ENCODE measurements around the gene BTNL8. TPM values are rescaled to one million over a fixed set of nuclear protein-coding genes. Genes with fewer than 3 reads are reported as not detected.

The BTNL8 gene, protein sequence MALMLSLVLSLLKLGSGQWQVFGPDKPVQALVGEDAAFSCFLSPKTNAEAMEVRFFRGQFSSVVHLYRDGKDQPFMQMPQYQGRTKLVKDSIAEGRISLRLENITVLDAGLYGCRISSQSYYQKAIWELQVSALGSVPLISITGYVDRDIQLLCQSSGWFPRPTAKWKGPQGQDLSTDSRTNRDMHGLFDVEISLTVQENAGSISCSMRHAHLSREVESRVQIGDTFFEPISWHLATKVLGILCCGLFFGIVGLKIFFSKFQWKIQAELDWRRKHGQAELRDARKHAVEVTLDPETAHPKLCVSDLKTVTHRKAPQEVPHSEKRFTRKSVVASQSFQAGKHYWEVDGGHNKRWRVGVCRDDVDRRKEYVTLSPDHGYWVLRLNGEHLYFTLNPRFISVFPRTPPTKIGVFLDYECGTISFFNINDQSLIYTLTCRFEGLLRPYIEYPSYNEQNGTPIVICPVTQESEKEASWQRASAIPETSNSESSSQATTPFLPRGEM
- total RNA-seq, result 1 to 10 TPM; 1.5 to 2.6 TPM
- polyA plus RNA-seq, result 1 to 10 TPM in 1 of 2 donors, under 1 TPM in 1; 0.81 to 7.2 TPM
- long read RNA-seq, donor 1, result 0 reads
- long read RNA-seq, donor 2, result 0 reads
- long read RNA-seq, donor 3, result 0 reads
- long read RNA-seq, donor 4, result 0 reads
- long read RNA-seq, donor 5, result 0 reads

DNA sequence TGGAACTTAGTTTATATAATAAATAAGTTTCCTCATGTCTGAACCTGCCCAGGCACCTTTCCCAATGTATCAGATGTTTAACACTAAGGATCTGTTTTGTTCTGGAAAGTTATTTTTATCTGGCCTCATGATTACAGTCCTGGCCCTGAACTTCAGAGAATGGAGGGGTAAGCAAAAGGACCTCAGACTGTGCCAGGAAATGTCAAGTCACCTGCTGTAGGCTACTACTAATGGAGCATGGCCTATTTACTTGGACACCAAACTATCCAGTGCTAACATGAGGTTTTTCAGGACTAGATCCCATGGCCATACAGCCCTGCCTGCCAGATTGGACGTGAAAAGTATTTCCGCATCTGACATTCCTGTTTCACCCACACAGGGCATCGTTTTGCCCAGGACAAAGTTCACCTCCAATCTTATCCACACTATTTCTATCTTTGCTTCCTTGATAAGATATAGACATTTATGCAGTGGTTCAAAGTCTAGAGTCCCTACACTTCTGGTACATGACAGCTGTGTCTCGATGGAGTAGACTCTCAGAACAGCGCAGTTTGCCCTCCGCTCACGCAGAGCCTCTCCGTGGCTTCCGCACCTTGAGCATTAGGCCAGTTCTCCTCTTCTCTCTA lies at the start of gene BTNL8:
BTNL8 (plus strand) TSS at position 539 of the 626 bp plus-strand sequence. CDS start 152 bp downstream, outside the sequence.
- TF ChIP-seq, protein P1, sequence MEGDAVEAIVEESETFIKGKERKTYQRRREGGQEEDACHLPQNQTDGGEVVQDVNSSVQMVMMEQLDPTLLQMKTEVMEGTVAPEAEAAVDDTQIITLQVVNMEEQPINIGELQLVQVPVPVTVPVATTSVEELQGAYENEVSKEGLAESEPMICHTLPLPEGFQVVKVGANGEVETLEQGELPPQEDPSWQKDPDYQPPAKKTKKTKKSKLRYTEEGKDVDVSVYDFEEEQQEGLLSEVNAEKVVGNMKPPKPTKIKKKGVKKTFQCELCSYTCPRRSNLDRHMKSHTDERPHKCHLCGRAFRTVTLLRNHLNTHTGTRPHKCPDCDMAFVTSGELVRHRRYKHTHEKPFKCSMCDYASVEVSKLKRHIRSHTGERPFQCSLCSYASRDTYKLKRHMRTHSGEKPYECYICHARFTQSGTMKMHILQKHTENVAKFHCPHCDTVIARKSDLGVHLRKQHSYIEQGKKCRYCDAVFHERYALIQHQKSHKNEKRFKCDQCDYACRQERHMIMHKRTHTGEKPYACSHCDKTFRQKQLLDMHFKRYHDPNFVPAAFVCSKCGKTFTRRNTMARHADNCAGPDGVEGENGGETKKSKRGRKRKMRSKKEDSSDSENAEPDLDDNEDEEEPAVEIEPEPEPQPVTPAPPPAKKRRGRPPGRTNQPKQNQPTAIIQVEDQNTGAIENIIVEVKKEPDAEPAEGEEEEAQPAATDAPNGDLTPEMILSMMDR (IDR thresholded peaks at IDR 0.05; ENCODE audit: control extremely low read depth, extremely low read depth), result no peak
- peaks cover 0 to 2% (median 0%) of the 10 kb centered on the region in 5 donors for H3K4me1 ChIP-seq (ENCODE audit: control insufficient read depth in 5 of 5, insufficient read depth in 5 of 5, low read length in 5 of 5)
- no peak within 1 kb of the TSS for H3K9ac ChIP-seq (ENCODE audit: insufficient read depth in 1 of 2, low read length in 2 of 2)
- H3K36me3 ChIP-seq (ENCODE audit: control insufficient read depth in 4 of 4, insufficient read depth in 4 of 4, low read length in 4 of 4), result no peaks in the 10 kb centered on the region
- H3K4me3 ChIP-seq, result no peak within 1 kb of the TSS
- H3K27me3 ChIP-seq (ENCODE audit: control insufficient read depth in 3 of 3, insufficient read depth in 3 of 3, low read length in 2 of 3), result no peaks in the 10 kb centered on the region
- WGBS, 2 donors, result 93 to 96% methylated on average over 9 of the region's 9 CpGs
- H3K27ac ChIP-seq (ENCODE audit: low read depth in 1 of 2, low read length in 1 of 2), result no peak within 1 kb of the TSS
- no peak for DNase-seq
- ATAC-seq (ENCODE audit: insufficient read depth, low FRiP score), result no peak
- H3K9me3 ChIP-seq (ENCODE audit: control insufficient read depth in 4 of 4, insufficient read depth in 3 of 4, low read length in 3 of 4), result peaks cover 0 to 4% (median 1%) of the 10 kb centered on the region in 4 donors

DNA sequence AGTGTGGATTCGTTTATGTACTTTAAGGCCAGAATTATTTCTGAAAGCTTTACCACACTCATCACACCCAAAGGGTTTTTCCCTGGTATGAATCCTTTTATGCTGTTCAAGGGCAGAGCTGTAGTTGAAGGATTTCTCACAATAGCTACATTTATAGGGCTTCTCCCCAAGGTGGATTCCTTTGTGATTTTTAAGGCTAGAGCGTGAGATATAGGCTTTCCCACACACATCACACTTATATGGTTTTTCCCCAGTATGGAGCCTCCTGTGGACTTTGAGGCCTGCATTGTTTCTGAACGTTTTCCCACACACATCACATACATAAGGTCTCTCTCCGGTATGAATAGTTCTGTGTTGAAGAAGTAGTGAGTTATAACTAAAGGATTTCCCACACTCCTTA lies 49.1 kb upstream of the BTNL8 start:
- TF ChIP-seq, protein P1 (IDR thresholded peaks at IDR 0.05; ENCODE audit: control extremely low read depth, extremely low read depth), result no peak
- DNase-seq (no peak), ATAC-seq (ENCODE audit: insufficient read depth, low FRiP score) (no peak)
- Histone ChIP-seq H3K27ac (ENCODE audit: low read depth in 1 of 2, low read length in 1 of 2) (no peak overlapping the region), H3K4me1 (ENCODE audit: control insufficient read depth in 5 of 5, insufficient read depth in 5 of 5, low read length in 5 of 5) (peaks cover 0 to 3% (median 0%) of the 10 kb centered on the region in 5 donors), H3K9me3 (ENCODE audit: control insufficient read depth in 4 of 4, insufficient read depth in 3 of 4, low read length in 3 of 4) (peaks cover 0 to 36% (median 15%) of the 10 kb centered on the region in 4 donors), H3K4me3 (no peak overlapping the region), H3K9ac (ENCODE audit: insufficient read depth in 1 of 2, low read length in 2 of 2) (no peak overlapping the region), H3K36me3 (ENCODE audit: control insufficient read depth in 4 of 4, insufficient read depth in 4 of 4, low read length in 4 of 4) (peaks cover 19 to 66% (median 34%) of the 10 kb centered on the region in 4 donors), H3K27me3 (ENCODE audit: control insufficient read depth in 3 of 3, insufficient read depth in 3 of 3, low read length in 2 of 3) (no peaks in the 10 kb centered on the region)
- 96 to 97% methylated on average over 4 of the region's 4 CpGs for whole genome bisulfite sequencing, 2 donors

DNA sequence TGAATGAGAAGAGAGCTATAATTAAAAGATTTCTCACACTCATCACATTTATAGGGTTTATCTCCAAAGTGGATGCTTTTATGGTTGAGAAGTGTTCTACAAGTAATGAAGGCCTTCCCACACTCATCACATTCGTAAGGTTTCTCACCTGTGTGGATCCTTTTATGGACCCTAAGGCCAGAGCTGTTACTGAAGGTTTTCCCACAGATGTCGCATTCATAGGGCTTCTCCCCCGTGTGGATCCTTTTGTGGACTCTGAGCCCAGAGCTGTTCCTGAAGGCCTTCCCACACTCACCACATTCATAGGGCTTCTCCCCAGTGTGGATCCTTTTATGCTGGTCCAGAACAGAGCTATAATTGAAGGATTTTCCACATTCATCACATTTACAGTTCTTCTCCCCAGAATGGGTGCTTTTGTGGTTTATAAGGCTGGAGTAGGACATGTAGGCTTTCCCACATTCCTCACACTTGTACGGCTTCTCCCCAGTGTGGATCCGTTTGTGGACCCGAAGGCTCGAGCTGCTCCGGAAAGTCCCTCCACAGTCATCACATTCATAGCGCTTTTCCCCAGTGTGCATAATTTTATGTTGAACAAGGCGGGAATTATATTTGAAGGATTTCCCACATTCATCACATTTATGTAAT lies 48.4 kb upstream of the BTNL8 start:
- Histone ChIP-seq H3K36me3 (ENCODE audit: control insufficient read depth in 4 of 4, insufficient read depth in 4 of 4, low read length in 4 of 4) (peaks cover 22 to 71% (median 35%) of the 10 kb centered on the region in 4 donors), H3K9ac (ENCODE audit: insufficient read depth in 1 of 2, low read length in 2 of 2) (no peak overlapping the region), H3K27me3 (ENCODE audit: control insufficient read depth in 3 of 3, insufficient read depth in 3 of 3, low read length in 2 of 3) (no peaks in the 10 kb centered on the region), H3K4me1 (ENCODE audit: control insufficient read depth in 5 of 5, insufficient read depth in 5 of 5, low read length in 5 of 5) (peaks cover 0 to 3% (median 0%) of the 10 kb centered on the region in 5 donors), H3K4me3 (no peak overlapping the region), H3K9me3 (ENCODE audit: control insufficient read depth in 4 of 4, insufficient read depth in 3 of 4, low read length in 3 of 4) (peaks cover 0 to 36% (median 15%) of the 10 kb centered on the region in 4 donors), H3K27ac (ENCODE audit: low read depth in 1 of 2, low read length in 1 of 2) (no peak overlapping the region)
- TF ChIP-seq, protein P1 (IDR thresholded peaks at IDR 0.05; ENCODE audit: control extremely low read depth, extremely low read depth), result no peak
- no peak for DNase-seq
- WGBS, 2 donors, result 98 to 100% methylated on average over 10 of the region's 10 CpGs
- ATAC-seq (ENCODE audit: insufficient read depth, low FRiP score), result no peak
